HEK293 (cell line): ENCODE data around the gene ZSWIM4.
"Not testable (repeated sequence)": the region's sequence is repeated elsewhere in the genome, so short reads cannot be mapped to it uniquely, and the experiment has no call there.

Experiments used
- CTCF ChIA-PET: fragments of 350-600 bp; formaldehyde crosslinking; extraction: SDS; loops from one replicate; lab custom pipeline; 2021; ENCODE audit warnings: antibody characterized with exemption; lab: Yijun Ruan, JAX
- POLR2A ChIA-PET: fragments of 300-600 bp; formaldehyde crosslinking; extraction: SDS; loops from one replicate; lab custom pipeline; 2020; ENCODE audit warnings: antibody characterized with exemption, inconsistent platforms; lab: Yijun Ruan, JAX
- H3K27ac ChIP-seq: fragments of 200-500 bp; sonication (Bioruptor generic); 2 replicates; pipeline ENCODE4 v1.5.1; 2014; ENCODE audit warnings: low read depth, low read length, control low read depth, inconsistent platforms; ENCODE audit errors: extremely low read depth
- H3K36me3 ChIP-seq, 2 experiments: fragments of 200-500 bp in 1 of 2; sonication (Bioruptor generic) in 1 of 2; 1 replicate in 1 of 2; 2 replicates in 1 of 2; pipeline ENCODE4 v1.5.1; 2014 to 2017; ENCODE audit warnings: inconsistent platforms in 2 of 2, low read length in 2 of 2; ENCODE audit not compliant: control insufficient read depth in 2 of 2, insufficient read depth in 1 of 2
- H3K4me1 ChIP-seq: fragments of 200-500 bp; sonication (Bioruptor generic); 2 replicates; pipeline ENCODE4 v1.5.1; 2014; ENCODE audit warnings: mild to moderate bottlenecking, low read length, inconsistent platforms; ENCODE audit not compliant: control insufficient read depth, insufficient read depth
- H3K4me3 ChIP-seq: 2 replicates; pipeline ENCODE4 v1.5.1; 2011; ENCODE audit warnings: low read depth, mild to moderate bottlenecking, control low read depth, low read length, moderate library complexity
- H3K9me3 ChIP-seq: fragments of 200-500 bp; sonication (Bioruptor generic); 2 replicates; pipeline ENCODE4 v1.5.1; 2014; ENCODE audit warnings: low read depth, low read length, inconsistent platforms; ENCODE audit not compliant: control insufficient read depth, insufficient read depth
- EGR2 ChIP-seq: fragments of 450-650 bp; formaldehyde crosslinking; IDR thresholded peaks from 2 replicates; pipeline ENCODE4 v1.5.1; 2016; ENCODE audit warnings: low read depth, missing biosample characterization, missing genetic modification characterization
- GLI2 ChIP-seq: fragments of 450-650 bp; formaldehyde crosslinking; IDR thresholded peaks from 2 replicates; pipeline ENCODE4; 2017; ENCODE audit warnings: missing biosample characterization, missing genetic modification characterization, low read depth, borderline replicate concordance
- HOXC10 ChIP-seq: sonication (generic); formaldehyde crosslinking; IDR thresholded peaks from 2 replicates; pipeline ENCODE4 v1.8.1; 2023; ENCODE audit warnings: mild to moderate bottlenecking, missing genetic modification reagents
- KLF10 ChIP-seq: fragments of 450-650 bp; IDR thresholded peaks from 2 replicates; pipeline ENCODE4 v1.5.1; 2018; ENCODE audit warnings: missing biosample characterization, mild to moderate bottlenecking, missing genetic modification characterization
- KLF9 ChIP-seq: fragments of 450-650 bp; formaldehyde crosslinking; IDR thresholded peaks from 2 replicates; pipeline ENCODE4 v1.5.1; 2016; ENCODE audit warnings: missing biosample characterization, missing genetic modification characterization, low read depth
- PRDM1 ChIP-seq: fragments of 450-650 bp; formaldehyde crosslinking; IDR thresholded peaks from 2 replicates; pipeline ENCODE4; 2016; ENCODE audit warnings: missing biosample characterization, missing genetic modification characterization
- SP2 ChIP-seq: fragments of 450-650 bp; formaldehyde crosslinking; IDR thresholded peaks from 2 replicates; pipeline ENCODE4 v1.5.1; 2016; ENCODE audit warnings: missing biosample characterization, missing genetic modification characterization
- WT1 ChIP-seq: fragments of 450-650 bp; formaldehyde crosslinking; IDR thresholded peaks from 2 replicates; pipeline ENCODE4 v1.5.1; 2016; ENCODE audit warnings: missing biosample characterization, missing genetic modification characterization
- ZBTB10 ChIP-seq: fragments of 450-650 bp; formaldehyde crosslinking; IDR thresholded peaks from 2 replicates; pipeline ENCODE4 v1.5.1; 2016; ENCODE audit warnings: missing biosample characterization, missing genetic modification characterization
- ZBTB26 ChIP-seq: fragments of 450-650 bp; formaldehyde crosslinking; optimal IDR thresholded peaks from 2 replicates; pipeline ENCODE3; 2016; ENCODE audit warnings: missing biosample characterization, mild to moderate bottlenecking, missing genetic modification characterization
- ZFHX2 ChIP-seq: fragments of 450-650 bp; formaldehyde crosslinking; conservative IDR thresholded peaks from 2 replicates; pipeline ENCODE4 v1.5.1; 2016; ENCODE audit warnings: missing biosample characterization, missing genetic modification characterization
- ZIC2 ChIP-seq: fragments of 450-650 bp; formaldehyde crosslinking; IDR thresholded peaks from 2 replicates; pipeline ENCODE4 v1.5.1; 2016; ENCODE audit warnings: missing biosample characterization, missing genetic modification characterization
- ZNF133 ChIP-seq: fragments of 450-650 bp; formaldehyde crosslinking; IDR thresholded peaks from 2 replicates; pipeline ENCODE4 v1.5.1; 2016; ENCODE audit warnings: missing biosample characterization, missing genetic modification characterization
- ZNF23 ChIP-seq: fragments of 450-650 bp; formaldehyde crosslinking; IDR thresholded peaks from 2 replicates; pipeline ENCODE4 v1.5.1; 2016; ENCODE audit warnings: missing biosample characterization, missing genetic modification characterization, borderline replicate concordance
- ZNF335 ChIP-seq: fragments of 450-650 bp; formaldehyde crosslinking; conservative IDR thresholded peaks from 2 replicates; pipeline ENCODE4 v1.5.1; 2016; ENCODE audit warnings: missing biosample characterization, missing genetic modification characterization
- ZNF426 ChIP-seq: fragments of 450-650 bp; formaldehyde crosslinking; IDR thresholded peaks from 2 replicates; pipeline ENCODE4 v1.5.1; 2017; ENCODE audit warnings: missing biosample characterization, missing genetic modification characterization, mild to moderate bottlenecking, inconsistent platforms, moderate library complexity
- ZNF670 ChIP-seq: fragments of 450-650 bp; formaldehyde crosslinking; IDR thresholded peaks from 2 replicates; pipeline ENCODE4 v1.5.1; 2016; ENCODE audit warnings: missing biosample characterization, missing genetic modification characterization, low read depth
- ZNF747 ChIP-seq: fragments of 450-650 bp; formaldehyde crosslinking; IDR thresholded peaks from 2 replicates; pipeline ENCODE4 v1.5.1; 2016; ENCODE audit warnings: missing biosample characterization, missing genetic modification characterization
- ZNF843 ChIP-seq: fragments of 450-650 bp; formaldehyde crosslinking; IDR thresholded peaks from 2 replicates; pipeline ENCODE4 v1.5.1; 2016; ENCODE audit warnings: missing biosample characterization, missing genetic modification characterization
- TF ChIP-seq, protein P1 (sequence below): fragments of 450-650 bp; formaldehyde crosslinking; IDR thresholded peaks from 2 replicates; pipeline ENCODE4 v1.5.1; 2016; ENCODE audit warnings: missing biosample characterization, missing genetic modification characterization
- TF ChIP-seq, protein P2 (sequence below): fragments of 450-650 bp; formaldehyde crosslinking; IDR thresholded peaks from 2 replicates; pipeline ENCODE4 v1.5.1; 2016; ENCODE audit warnings: missing biosample characterization, missing genetic modification characterization

Gene ZSWIM4

GRCh38 chr19:13790354-13790753 is 4.9 kb upstream of the ZSWIM4 start (continued):
- TF ChIP-seq ZNF670 (tag by site-specific recombination) (no peak), ZNF747 (tag by site-specific recombination) (no peak), ZNF843 (tag by site-specific recombination) (no peak)

DNA sequence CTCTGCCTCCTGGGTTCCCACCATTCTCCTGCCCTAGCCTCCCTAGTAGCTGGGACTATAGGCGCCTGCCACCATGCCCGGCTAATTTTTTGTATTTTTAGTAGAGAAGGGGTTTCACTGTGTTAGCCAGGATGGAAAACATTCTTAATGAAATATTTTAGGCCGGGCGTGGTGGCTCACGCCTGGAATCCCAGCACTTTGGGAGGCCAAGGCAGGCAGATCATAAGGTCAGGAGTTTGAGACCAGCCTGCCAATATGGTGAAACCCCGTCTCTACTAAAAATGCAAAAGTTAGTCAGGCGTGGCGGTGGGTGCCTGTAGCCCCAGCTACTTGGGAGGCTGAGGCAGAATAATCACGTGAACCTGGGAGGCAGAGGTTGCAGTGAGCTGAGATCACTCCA is 1.9 kb upstream of the ZSWIM4 start:
- H3K9me3 ChIP-seq, H3K4me1 ChIP-seq, POLR2A ChIA-PET: not testable (repeated sequence)
- CTCF ChIA-PET = interaction anchor here (0.7 to 2.8 kb wide), 2 partner anchors 69 kb away, joined by 5 to 17 read pairs; no protein-coding TSS in a partner anchor
- TF ChIP-seq ZNF335 (tag by site-specific recombination) = peak; percentile 74
- TF ChIP-seq, all 188 proteins: peak for 1; not testable (repeated sequence) for 187
- H3K4me3 ChIP-seq, H3K36me3 ChIP-seq, H3K27ac ChIP-seq: not testable (repeated sequence)

DNA sequence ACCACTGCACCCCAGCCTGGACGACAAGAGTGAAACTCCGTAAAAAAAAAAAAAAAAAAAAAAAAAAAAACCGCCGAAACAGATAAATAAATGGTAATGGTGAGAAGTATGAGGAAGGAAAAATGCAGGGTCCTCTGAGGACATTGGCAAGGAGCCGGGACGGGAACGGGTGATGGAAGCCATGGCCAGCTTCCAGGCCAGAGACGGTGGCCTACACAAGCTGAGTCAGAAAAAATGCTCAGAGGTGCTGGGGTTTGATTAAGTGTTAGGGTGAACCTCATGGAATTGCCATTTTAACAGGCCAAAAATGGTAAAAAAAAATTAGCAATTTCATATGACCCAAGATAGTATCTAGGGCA is 866 bp upstream of the ZSWIM4 start:
- no peaks in the 10 kb centered on the region for H3K9me3 ChIP-seq
- ChIA-PET CTCF (interaction anchor here (0.5 to 2.8 kb wide), 6 partner anchors 13 to 612 kb away, joined by 3 to 17 read pairs (median 4); no protein-coding TSS in a partner anchor), POLR2A (interaction anchor here (0.7 to 3.7 kb wide), 6 partner anchors 13 to 63 kb away, joined by 3 to 17 read pairs (median 6); partner anchors contain the start of gene C19orf53)
- peak overlapping the region; percentile 79 for H3K4me3 ChIP-seq
- no peak for TF ChIP-seq PRDM1 (tag by site-specific recombination)
- TF ChIP-seq, protein P1, sequence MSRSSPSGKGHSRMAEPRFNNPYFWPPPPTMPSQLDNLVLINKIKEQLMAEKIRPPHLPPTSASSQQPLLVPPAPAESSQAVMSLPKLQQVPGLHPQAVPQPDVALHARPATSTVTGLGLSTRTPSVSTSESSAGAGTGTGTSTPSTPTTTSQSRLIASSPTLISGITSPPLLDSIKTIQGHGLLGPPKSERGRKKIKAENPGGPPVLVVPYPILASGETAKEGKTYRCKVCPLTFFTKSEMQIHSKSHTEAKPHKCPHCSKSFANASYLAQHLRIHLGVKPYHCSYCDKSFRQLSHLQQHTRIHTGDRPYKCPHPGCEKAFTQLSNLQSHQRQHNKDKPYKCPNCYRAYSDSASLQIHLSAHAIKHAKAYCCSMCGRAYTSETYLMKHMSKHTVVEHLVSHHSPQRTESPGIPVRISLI (tag by site-specific recombination) = peak; percentile 72; the same call in 1 of the 2 replicates
- H3K4me1 ChIP-seq = peaks cover 8% of the 10 kb centered on the region
- H3K36me3 ChIP-seq = no peaks in the 10 kb centered on the region
- H3K27ac ChIP-seq = no peak overlapping the region

DNA sequence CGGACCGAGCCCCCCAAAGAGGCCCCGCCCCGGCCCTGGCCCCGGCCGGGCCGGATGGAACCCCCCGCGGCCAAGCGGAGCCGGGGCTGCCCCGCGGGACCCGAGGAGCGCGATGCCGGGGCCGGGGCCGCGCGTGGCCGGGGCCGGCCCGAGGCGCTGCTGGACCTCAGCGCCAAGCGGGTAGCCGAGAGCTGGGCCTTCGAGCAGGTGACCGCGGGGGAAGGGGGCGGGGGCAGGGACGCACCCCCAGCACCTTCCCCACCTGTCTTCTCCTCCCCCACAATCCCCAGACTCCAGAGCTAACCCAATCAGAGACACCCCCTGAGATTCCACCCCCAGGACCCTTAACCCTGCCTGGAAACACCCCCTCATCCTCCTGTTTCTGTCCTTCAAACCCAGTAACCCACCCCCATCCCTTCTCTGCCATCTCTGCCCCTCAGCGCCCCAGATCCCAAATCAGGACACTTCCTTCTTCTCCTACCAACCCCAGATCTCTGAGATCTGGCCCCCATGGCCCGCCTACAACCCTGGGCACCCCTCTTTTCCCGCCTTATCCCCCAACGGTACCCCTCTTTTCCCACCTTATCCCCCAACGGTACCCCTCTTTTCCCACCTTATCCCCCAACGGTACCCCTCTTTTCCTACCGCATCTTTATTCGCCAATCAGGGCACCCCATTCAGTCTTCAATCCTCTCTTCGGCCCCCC is 505 bp downstream of the ZSWIM4 start:
- CTCF ChIA-PET = interaction anchor here (0.5 to 2.8 kb wide), 5 partner anchors 9 to 714 kb away, joined by 3 to 17 read pairs (median 3); no protein-coding TSS in a partner anchor
- Histone ChIP-seq H3K36me3 (no peaks in the 10 kb centered on the region), H3K9me3 (no peaks in the 10 kb centered on the region), H3K4me1 (peaks cover 8% of the 10 kb centered on the region), H3K4me3 (peak overlapping the region; percentile 77), H3K27ac (peak overlapping the region; percentile 76)
- POLR2A ChIA-PET = interaction anchor here (0.6 to 3.7 kb wide), 14 partner anchors 9 to 67 kb away, joined by 3 to 18 read pairs (median 4); partner anchors contain the start of gene C19orf53
- peak; percentile 44; the same call in 1 of the 2 replicates for TF ChIP-seq KLF10 (tag by site-specific recombination)
- TF ChIP-seq ZNF23 (tag by site-specific recombination) = no peak
- peak; percentile 7 for TF ChIP-seq ZBTB26 (tag by site-specific recombination)
- TF ChIP-seq KLF9 (tag by site-specific recombination) = peak; percentile 79
- TF ChIP-seq WT1 (tag by site-specific recombination) = peak; percentile 5; the same call in 1 of the 2 replicates
- TF ChIP-seq EGR2 (tag by site-specific recombination) = peak; percentile 70
- peak; percentile 98 for TF ChIP-seq ZBTB10
- 0 out of 2 replicates have a peak, but pooled peaks have one; percentile 81 for TF ChIP-seq HOXC10 (CRISPR knock-in tag)
- TF ChIP-seq SP2 = peak; percentile 53
- TF ChIP-seq ZNF426 = no peak
- TF ChIP-seq ZNF335 (tag by site-specific recombination) = 0 out of 2 replicates have a peak, but pooled peaks have one; percentile 5
- TF ChIP-seq GLI2 (tag by site-specific recombination) = no peak
- TF ChIP-seq, protein P2, sequence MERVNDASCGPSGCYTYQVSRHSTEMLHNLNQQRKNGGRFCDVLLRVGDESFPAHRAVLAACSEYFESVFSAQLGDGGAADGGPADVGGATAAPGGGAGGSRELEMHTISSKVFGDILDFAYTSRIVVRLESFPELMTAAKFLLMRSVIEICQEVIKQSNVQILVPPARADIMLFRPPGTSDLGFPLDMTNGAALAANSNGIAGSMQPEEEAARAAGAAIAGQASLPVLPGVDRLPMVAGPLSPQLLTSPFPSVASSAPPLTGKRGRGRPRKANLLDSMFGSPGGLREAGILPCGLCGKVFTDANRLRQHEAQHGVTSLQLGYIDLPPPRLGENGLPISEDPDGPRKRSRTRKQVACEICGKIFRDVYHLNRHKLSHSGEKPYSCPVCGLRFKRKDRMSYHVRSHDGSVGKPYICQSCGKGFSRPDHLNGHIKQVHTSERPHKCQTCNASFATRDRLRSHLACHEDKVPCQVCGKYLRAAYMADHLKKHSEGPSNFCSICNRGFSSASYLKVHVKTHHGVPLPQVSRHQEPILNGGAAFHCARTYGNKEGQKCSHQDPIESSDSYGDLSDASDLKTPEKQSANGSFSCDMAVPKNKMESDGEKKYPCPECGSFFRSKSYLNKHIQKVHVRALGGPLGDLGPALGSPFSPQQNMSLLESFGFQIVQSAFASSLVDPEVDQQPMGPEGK (tag by site-specific recombination) = peak; percentile 23
- TF ChIP-seq ZFHX2 (tag by site-specific recombination) = peak; percentile 77
- no peak for TF ChIP-seq ZNF133 (tag by site-specific recombination)
- no peak for TF ChIP-seq ZIC2 (tag by site-specific recombination)
